Gastrocnemius medialis (tissue), 4 donors: ENCODE measurements around the gene ETS2. TPM values are rescaled to one million over a fixed set of nuclear protein-coding genes. Genes with fewer than 3 reads are reported as not detected.
"Not testable (repeated sequence)": the region's sequence is repeated elsewhere in the genome, so short reads cannot be mapped to it uniquely, and the experiment has no call there.

ENCODE experiments used
- ATAC-seq, 2 donors: fragments of 150-250 bp; one replicate each; pipeline ENCODE4 v1.9.1; 2016
- DNase-seq, 2 donors: peaks; one replicate each; pipeline ENCODE4 v3.0.0-alpha.2; 2019
- H3K27ac ChIP-seq, 4 donors: fragments of 200-600 bp; sonication (generic); 1 replicate in 1 of 4; 2 replicates in 3 of 4; pipeline ENCODE4 v1.5.1; 2016 to 2018; ENCODE audit warnings: mild to moderate bottlenecking in 2 of 4, moderate library complexity in 1 of 4
- H3K27me3 ChIP-seq, 3 donors: fragments of 200-600 bp; sonication (generic) in 2 of 3; 1 replicate in 1 of 3; 2 replicates in 2 of 3; pipeline versions ENCODE4 v1.5.1 to v1.6.0; 2016 to 2019; ENCODE audit warnings: mild to moderate bottlenecking in 1 of 3, moderate library complexity in 1 of 3
- H3K36me3 ChIP-seq, 2 donors: fragments of 200-600 bp; sonication (generic) in 1 of 2; one replicate each; pipeline ENCODE4 v1.5.1; 2017 to 2018
- H3K4me1 ChIP-seq, 2 donors: fragments of 200-600 bp; sonication (generic) in 1 of 2; one replicate each; pipeline ENCODE4 v1.5.1; 2016 to 2017; ENCODE audit warnings: mild to moderate bottlenecking in 2 of 2
- H3K4me3 ChIP-seq, 4 donors: fragments of 200-600 bp; sonication (generic) in 3 of 4; 1 replicate in 1 of 4; 2 replicates in 3 of 4; pipeline ENCODE4 v1.5.1; 2016 to 2019; ENCODE audit warnings: mild to moderate bottlenecking in 2 of 4
- H3K9me3 ChIP-seq, 3 donors: fragments of 200-600 bp; sonication (generic) in 2 of 3; 1 replicate in 1 of 3; 2 replicates in 2 of 3; pipeline ENCODE4 v1.5.1; 2016 to 2019
- CTCF ChIP-seq, 5 experiments: fragments of 450-650 bp in 3 of 5; fragments of 200-600 bp in 2 of 5; sonication (generic) in 2 of 5; IDR thresholded peaks in 4 of 5; conservative IDR thresholded peaks in 1 of 5; 1 replicate in 4 of 5; 2 replicates in 1 of 5; pipeline ENCODE4 v1.5.1; 2016 to 2019; ENCODE audit warnings: antibody characterized with exemption in 5 of 5, mild to moderate bottlenecking in 3 of 5, moderate library complexity in 3 of 5
- POLR2A ChIP-seq, 2 donors: fragments of 450-650 bp; IDR thresholded peaks; one replicate each; pipeline ENCODE4 v1.6.1; 2017; ENCODE audit warnings: antibody characterized with exemption in 2 of 2, mild to moderate bottlenecking in 2 of 2, moderate library complexity in 2 of 2
- in situ Hi-C, 4 donors: fragments of 200-750 bp; cut with MboI; loops; one replicate each; pipeline versions ENCODE4 v1.15.0 to v1.8.0; 2017; ENCODE audit warnings: low sequenced_read_pairs in 4 of 4
- intact Hi-C: fragments of 100-400 bp; cut with DNase I; formaldehyde crosslinking; loops from one replicate; pipeline ENCODE4 v1.15.1; 2023; ENCODE audit warnings: low total_unique reads
- total RNA-seq, 4 donors: library from RNA; depleted of rRNA; stranded (reverse); fragments of >200 nt; gene quantifications; one replicate each; pipeline versions ENCODE4 v1.1.0 to v1.2.3, GENCODE V29; 2016

The ETS2 gene
- total RNA-seq, 4 donors from 2014 or later, result 51.5 to 136 (median 59.3) TPM

- intact Hi-C loops, result no loop called here
- DNase-seq (no peak), ATAC-seq (no peak)
- Histone ChIP-seq H3K9me3 (no peaks in the 10 kb centered on the region), H3K27me3 (no peaks in the 10 kb centered on the region), H3K4me1 (peaks cover 0 to 9% of the 10 kb centered on the region in 2 donors), H3K4me3 (no peak overlapping the region), H3K27ac (no peak overlapping the region), H3K36me3 (no peaks in the 10 kb centered on the region)
- in situ Hi-C loops, result no loop called here
- no peak for TF ChIP-seq CTCF (IDR thresholded peaks at IDR 0.05 in 4 of 5, conservative IDR thresholded peaks at IDR 0.05 in 1 of 5)
- no peak for TF ChIP-seq POLR2A (IDR thresholded peaks at IDR 0.05)
These were observed 38.2 kb downstream of the ETS2 start for GRCh38 chr21:38843806-38844503.

- H3K9me3 ChIP-seq, H3K27ac ChIP-seq, in situ Hi-C loops, intact Hi-C loops, DNase-seq, ATAC-seq, H3K27me3 ChIP-seq, H3K4me3 ChIP-seq, H3K36me3 ChIP-seq, H3K4me1 ChIP-seq: not testable (repeated sequence)
These were observed 39.6 kb downstream of the ETS2 start for GRCh38 chr21:38845374-38845773.

- no peaks in the 10 kb centered on the region for H3K36me3 ChIP-seq
- ATAC-seq, result no peak
- DNase-seq, result no peak
- peak overlapping the region; percentile 8 to 42 (median 22) for H3K27ac ChIP-seq
- H3K9me3 ChIP-seq, result no peaks in the 10 kb centered on the region
- intact Hi-C loops (no loop called here), in situ Hi-C loops (no loop called here)
- H3K4me1 ChIP-seq, result peaks cover 0 to 15% of the 10 kb centered on the region in 2 donors
- TF ChIP-seq CTCF (IDR thresholded peaks at IDR 0.05 in 4 of 5, conservative IDR thresholded peaks at IDR 0.05 in 1 of 5) (no peak), POLR2A (IDR thresholded peaks at IDR 0.05) (no peak)
- no peak overlapping the region for H3K4me3 ChIP-seq
- H3K27me3 ChIP-seq, result no peaks in the 10 kb centered on the region
These were observed 41.8 kb downstream of the ETS2 start for GRCh38 chr21:38847556-38847955.

- H3K36me3 ChIP-seq, result no peaks in the 10 kb centered on the region
- DNase-seq, result no peak
- in situ Hi-C loops, result no loop called here
These were observed 42.5 kb downstream of the ETS2 start for GRCh38 chr21:38848187-38848609.

More at GRCh38 chr21:38848187-38848609, 42.5 kb downstream of the ETS2 start:
- peak; percentile 21 to 27 for ATAC-seq
- Histone ChIP-seq H3K9me3 (no peaks in the 10 kb centered on the region), H3K4me3 (no peak overlapping the region), H3K27ac (peak overlapping the region in 3 of 4 donors; percentile 14 to 42 (median 31)), H3K4me1 (peaks cover 0 to 21% of the 10 kb centered on the region in 2 donors), H3K27me3 (no peaks in the 10 kb centered on the region)
- no peak for TF ChIP-seq POLR2A (IDR thresholded peaks at IDR 0.05)
- no peak for TF ChIP-seq CTCF (IDR thresholded peaks at IDR 0.05 in 4 of 5, conservative IDR thresholded peaks at IDR 0.05 in 1 of 5)
- intact Hi-C loops, result no loop called here
